HG03139 (cell line): ENCODE data around the gene TBCA.
A peak's percentile ranks its signal among the peaks of the same experiment; 100 is the strongest.

ENCODE experiments used
- ATAC-seq: cut with Tn5 transposase; IDR thresholded peaks from one replicate; pipeline ENCODE4 v1.9.1; 2021; ENCODE audit not compliant: unreplicated experiment

The TBCA gene, protein sequence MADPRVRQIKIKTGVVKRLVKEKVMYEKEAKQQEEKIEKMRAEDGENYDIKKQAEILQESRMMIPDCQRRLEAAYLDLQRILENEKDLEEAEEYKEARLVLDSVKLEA

GRCh38 chr5:77775790-77776553 lies at the start of gene TBCA:
Gene TBCA, minus strand, starts transcription at chr5:77776339. Its CDS starts 82 bp downstream, at chr5:77776257.
- ATAC-seq, result peak; percentile 92

DNA sequence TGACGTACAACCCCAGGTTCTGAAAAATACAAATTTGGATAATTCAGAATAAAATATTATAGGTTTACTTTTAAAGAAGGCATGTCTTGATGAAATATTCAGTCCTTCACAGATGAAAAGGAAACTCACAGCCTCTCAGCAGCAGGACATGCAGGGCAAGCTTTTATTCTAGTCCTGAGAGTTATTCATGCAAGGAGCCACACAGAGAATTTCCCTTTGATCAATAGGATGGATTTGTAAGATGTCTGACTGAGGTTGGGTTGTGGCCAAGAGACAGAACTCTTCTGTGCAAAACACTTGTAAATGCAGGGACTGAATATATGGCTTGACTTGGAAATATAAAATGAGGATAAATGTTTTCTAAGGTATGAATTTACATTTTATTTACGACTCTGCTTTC lies 48.8 kb upstream of the TBCA start:
- no peak for ATAC-seq

- ATAC-seq, result no peak
Measured at GRCh38 chr5:77816686-77817085, 40.5 kb upstream of the TBCA start.

GRCh38 chr5:77812926-77813589 lies 36.9 kb upstream of the TBCA start:
- no peak for ATAC-seq

- no peak for ATAC-seq
Measured at GRCh38 chr5:77806213-77806843, 30.2 kb upstream of the TBCA start.

DNA sequence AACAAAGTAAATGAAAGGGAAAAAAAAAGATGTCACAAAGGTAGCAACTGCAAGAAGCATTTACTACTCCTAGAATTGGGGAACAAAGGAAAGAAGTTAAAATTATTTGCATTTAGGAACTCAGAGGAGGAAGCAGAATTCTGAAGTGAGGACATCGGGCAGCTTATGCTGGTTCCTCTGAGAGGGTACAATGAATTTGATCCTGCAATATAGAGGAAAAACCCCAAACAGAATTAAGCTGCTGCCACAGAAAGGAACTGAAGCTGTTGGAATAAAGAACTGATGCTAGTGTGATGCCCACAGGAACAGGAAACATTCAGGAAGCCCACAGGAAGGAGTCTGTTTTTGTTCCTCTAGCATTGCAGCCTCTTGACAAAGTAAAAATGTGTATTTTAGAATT lies 22.3 kb upstream of the TBCA start:
- ATAC-seq, result no peak

DNA sequence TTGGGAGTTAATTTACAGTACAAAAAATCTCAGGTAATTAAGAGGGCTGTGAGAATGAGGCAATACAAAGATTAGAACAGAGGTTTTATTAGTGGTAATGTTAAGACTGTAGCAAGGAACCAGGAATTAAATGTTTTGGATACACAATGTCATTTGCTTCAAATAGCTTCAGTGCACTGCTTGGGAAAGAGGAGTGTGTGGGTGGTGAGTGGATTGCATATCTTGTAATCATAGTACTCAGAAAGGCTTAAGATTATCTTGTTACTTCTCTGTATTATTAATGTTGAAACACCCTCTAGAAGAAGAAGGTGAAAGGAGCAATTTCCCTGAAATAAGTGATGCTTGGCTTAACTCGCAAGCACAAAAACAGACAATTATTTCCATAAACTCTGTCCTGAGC lies 21.0 kb upstream of the TBCA start:
- no peak for ATAC-seq

GRCh38 chr5:77795846-77796245 lies 19.7 kb upstream of the TBCA start:
- ATAC-seq, result no peak

- ATAC-seq, result no peak
Measured at GRCh38 chr5:77795268-77795667, 19.1 kb upstream of the TBCA start.

- ATAC-seq, result no peak
Measured at GRCh38 chr5:77791926-77792325, 15.8 kb upstream of the TBCA start.

- no peak for ATAC-seq
Measured at GRCh38 chr5:77791356-77791755, 15.2 kb upstream of the TBCA start.

- ATAC-seq, result no peak
Measured at GRCh38 chr5:77785229-77785628, 9.1 kb upstream of the TBCA start.

GRCh38 chr5:77784735-77785134 lies 8.6 kb upstream of the TBCA start:
- ATAC-seq, result no peak

DNA sequence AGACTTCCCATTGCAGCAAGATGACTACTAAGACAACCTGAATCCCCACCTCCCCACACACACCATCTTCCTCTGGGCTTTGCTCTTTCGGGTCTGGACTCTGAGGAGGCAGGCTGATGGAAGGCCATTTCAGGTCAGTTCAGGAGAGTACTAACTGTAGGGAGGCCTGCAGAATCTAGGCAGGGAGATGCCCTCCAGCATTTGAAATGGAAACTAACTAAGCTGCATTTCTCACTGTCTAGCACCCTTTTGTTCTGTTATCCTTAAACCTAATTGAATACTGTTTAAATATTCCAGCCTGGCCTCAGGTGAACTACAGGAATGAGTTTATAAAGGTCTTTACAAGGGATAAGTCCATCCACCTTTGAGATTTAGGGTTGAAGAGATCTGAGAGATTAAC lies 4.9 kb upstream of the TBCA start:
- ATAC-seq, result no peak

DNA sequence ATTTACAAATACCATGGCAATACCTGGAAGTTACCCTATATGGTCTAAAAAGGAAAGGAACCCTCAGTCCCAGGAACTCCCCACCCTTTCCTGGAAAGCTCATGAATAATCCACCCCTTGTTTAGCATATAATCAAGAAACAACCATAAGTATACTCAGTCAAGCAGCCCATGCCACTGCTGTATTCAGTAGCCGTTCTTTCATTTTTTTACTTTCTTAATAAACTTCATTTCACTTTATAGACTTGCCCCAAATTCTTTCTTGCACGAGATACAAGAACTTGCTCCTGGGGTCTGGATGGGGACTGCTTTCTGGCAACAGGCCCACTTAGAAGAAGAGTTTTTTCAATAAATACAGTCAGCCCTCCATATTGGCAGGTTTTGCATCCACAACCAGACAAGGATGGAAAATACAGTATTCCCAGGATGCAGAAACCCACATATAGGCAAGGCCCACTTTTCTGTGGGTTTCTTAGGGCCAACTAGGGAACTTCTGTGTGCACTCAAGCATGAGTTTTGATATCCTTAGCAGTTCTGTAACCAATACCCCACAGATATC lies 2.8 kb upstream of the TBCA start:
- no peak for ATAC-seq

DNA sequence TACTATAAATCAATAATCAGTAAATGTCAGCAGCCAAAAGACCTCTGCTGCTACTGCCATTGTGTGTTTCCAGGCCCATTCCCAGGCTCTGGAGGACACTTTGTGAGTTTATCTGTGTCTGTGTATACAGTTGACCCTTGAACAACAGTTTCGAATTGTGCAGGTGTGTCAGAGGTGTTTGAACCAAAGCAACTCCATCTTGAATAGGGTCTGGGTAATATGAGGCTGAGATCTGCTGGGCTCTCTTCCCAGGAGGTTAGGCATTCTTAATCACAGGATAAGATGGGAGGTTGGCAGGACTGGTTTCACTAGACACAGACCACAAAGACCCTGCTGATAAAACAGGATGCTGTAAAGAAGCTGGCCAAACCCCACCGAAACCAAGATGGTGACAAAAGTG lies 2.3 kb upstream of the TBCA start:
- ATAC-seq, result no peak

DNA sequence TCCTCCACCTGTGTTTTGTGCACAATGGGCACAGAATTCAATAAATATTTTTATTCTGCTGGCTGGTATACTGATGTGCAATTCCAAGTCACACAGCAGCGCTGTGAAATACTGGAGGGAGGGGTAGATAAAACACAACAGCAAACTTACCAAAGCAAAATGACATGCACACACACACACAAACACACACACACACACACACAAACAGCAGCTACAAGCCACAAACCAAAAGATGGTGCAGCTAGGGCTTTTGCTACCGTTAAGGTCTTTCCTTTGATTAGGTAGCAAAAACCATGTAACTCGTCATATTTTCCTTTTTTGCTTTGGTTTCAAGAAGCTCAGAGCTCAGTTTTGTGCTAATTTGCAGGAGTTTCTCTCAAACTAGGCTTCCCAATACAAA lies 1.8 kb upstream of the TBCA start:
- ATAC-seq, result no peak

DNA sequence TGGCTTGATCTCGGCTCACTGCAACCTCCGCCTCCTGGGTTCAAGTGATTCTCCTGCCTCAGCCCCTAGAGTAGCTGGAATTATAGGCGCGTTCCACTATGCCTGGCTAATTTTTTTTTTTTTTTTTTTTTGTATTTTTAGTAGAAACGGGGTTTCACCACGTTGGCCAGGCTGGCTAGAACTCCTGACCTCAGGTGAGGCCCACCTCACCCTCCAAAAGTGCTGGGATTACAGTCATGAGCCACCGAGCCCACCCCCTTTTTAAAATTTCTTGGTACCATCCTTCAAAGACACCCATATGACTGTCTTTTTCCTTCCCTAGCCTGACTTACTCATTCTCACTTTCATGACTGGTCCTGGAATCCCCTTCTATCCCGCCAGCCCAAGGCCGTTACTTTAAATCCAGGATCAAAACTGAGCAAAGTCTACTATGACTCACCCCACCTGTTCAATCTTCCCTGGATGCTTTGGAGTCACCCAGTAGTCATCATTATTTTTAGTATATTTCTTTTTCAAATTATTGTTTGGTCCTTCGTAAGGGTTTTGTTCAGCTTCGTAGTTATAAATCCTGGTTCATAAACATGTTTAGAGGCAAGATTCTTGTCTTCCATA lies 1.2 kb upstream of the TBCA start:
- ATAC-seq, result no peak

DNA sequence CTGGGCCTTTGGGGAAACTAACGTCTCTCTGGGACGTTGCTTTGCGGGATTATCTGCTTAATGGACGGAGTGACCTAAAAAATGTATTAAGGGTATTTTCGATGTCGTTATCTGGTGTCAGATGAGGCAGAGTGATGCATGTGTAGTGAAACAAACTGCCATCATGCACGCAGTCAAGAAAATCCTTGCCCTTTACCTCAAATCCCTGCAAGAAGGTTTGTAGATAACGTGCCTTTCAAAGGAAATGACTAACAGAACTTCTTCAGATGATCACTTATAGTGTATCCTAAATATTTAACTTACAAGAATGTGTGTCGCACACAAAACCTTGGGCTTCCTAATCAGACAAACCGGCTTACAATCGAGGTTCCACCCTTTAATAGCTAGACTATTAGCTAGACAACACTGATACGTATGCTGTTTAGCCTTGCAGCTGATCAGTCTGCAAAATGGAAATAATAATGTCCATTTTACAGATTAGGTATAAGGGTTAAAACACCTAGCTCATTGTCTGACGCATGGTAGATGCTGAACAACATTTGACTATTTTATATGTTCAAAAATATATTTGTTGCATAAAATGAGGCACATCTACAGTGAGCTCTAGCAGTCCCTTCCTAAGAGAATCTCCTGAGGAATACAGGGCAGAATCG lies 541 bp upstream of the TBCA start:
- ATAC-seq, result peak; percentile 4

DNA sequence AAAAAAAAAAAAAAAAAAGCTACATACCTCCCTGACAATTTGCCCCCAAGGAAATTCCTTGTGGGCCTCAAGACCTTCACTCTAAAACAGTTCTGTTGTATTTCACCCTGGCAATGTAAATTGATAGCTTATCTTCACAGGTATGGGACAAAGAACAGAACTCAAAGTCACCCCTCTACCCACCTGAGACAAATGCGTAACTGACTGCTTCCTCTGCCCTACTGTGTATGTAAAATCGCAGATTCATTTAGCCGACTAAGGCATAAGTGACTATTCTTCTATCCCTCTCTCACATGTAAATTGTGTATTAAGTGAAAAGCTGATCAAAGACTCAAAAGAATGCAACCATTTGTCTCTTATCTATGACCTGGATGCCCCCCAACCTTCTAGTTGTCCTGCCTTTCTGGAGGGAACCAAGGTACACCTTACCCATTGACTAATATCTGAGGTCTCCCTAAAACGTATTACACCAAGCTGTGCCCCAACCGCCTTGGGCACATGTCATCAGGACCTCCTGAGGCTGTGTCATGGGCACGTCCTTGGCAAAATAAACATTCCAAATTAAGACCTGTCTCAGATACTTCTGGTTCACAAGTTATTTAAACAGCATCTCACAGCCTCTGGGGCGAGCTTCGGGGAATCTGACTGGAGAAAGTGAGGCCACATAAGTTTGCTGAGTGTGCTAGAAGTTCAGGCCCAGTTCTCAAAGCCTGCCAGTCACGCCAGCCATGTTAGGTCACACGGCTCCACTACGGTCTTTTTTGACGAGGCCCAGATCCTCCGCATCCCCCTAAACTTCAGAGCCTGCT lies 954 bp downstream of the TBCA start:
- ATAC-seq, result peak; percentile 20
